ENCODE data around the gene SERGEF.

DNA sequence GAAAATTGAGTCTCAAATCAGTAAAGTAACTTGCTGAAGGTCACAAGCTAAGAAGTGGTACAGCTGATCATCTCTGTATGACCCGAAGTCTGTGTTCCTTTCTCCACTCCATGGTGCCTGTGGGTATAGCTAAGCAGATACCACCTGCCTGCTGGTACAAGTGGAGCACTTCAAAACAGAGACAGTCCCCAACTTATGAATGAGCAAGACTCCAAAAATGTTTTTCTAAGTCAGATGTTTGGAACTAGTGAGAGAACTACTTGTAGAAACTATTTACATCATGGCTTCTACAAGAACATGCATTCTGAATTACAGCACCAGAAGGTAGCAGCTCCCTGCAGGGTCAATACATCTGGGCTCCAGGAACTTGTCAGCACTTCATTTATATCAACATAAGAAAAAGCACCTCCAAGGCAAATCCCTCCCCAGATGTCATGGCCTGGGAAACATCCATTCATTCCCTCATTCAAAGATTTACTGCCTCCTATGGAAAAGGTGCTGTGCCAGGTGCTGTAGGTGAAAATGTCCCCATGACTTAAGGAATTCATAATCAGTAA, 94.7 kb downstream of the SERGEF start:
- TF ChIP-seq, protein P1, sequence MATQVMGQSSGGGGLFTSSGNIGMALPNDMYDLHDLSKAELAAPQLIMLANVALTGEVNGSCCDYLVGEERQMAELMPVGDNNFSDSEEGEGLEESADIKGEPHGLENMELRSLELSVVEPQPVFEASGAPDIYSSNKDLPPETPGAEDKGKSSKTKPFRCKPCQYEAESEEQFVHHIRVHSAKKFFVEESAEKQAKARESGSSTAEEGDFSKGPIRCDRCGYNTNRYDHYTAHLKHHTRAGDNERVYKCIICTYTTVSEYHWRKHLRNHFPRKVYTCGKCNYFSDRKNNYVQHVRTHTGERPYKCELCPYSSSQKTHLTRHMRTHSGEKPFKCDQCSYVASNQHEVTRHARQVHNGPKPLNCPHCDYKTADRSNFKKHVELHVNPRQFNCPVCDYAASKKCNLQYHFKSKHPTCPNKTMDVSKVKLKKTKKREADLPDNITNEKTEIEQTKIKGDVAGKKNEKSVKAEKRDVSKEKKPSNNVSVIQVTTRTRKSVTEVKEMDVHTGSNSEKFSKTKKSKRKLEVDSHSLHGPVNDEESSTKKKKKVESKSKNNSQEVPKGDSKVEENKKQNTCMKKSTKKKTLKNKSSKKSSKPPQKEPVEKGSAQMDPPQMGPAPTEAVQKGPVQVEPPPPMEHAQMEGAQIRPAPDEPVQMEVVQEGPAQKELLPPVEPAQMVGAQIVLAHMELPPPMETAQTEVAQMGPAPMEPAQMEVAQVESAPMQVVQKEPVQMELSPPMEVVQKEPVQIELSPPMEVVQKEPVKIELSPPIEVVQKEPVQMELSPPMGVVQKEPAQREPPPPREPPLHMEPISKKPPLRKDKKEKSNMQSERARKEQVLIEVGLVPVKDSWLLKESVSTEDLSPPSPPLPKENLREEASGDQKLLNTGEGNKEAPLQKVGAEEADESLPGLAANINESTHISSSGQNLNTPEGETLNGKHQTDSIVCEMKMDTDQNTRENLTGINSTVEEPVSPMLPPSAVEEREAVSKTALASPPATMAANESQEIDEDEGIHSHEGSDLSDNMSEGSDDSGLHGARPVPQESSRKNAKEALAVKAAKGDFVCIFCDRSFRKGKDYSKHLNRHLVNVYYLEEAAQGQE (IDR thresholded peaks at IDR 0.05), result no peak
- TF ChIP-seq, protein P2, sequence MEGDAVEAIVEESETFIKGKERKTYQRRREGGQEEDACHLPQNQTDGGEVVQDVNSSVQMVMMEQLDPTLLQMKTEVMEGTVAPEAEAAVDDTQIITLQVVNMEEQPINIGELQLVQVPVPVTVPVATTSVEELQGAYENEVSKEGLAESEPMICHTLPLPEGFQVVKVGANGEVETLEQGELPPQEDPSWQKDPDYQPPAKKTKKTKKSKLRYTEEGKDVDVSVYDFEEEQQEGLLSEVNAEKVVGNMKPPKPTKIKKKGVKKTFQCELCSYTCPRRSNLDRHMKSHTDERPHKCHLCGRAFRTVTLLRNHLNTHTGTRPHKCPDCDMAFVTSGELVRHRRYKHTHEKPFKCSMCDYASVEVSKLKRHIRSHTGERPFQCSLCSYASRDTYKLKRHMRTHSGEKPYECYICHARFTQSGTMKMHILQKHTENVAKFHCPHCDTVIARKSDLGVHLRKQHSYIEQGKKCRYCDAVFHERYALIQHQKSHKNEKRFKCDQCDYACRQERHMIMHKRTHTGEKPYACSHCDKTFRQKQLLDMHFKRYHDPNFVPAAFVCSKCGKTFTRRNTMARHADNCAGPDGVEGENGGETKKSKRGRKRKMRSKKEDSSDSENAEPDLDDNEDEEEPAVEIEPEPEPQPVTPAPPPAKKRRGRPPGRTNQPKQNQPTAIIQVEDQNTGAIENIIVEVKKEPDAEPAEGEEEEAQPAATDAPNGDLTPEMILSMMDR (IDR thresholded peaks at IDR 0.05; ENCODE audit: low read depth, low read length, missing input control), result no peak
- TF ChIP-seq TAF1 (conservative IDR thresholded peaks at IDR 0.05), result no peak
- no peak for TF ChIP-seq SP1 (IDR thresholded peaks at IDR 0.05)
- TF ChIP-seq NR2F2 (IDR thresholded peaks at IDR 0.05), result no peak
- no peak for TF ChIP-seq RAD21 (IDR thresholded peaks at IDR 0.05)
